IMR-90 (cell line): ENCODE results near the gene UBE2E2. TPM values are rescaled to one million over a fixed set of nuclear protein-coding genes. Genes with fewer than 3 reads are reported as not detected.

Experiments
- ATAC-seq: fragments of 200-7000 bp; cut with Tn5 transposase; 2 replicates; pipeline ENCODE4 v1.9.1; 2020; ENCODE audit warnings: low read depth, mild to moderate bottlenecking, moderate library complexity
- BruUV-seq: library from RNA; stranded (reverse); fragments of 400-500 nt; replicated peaks from 2 replicates; lab custom pipeline; 2021; lab: Mats Ljungman, UMichigan
- CTCF ChIA-PET: fragments of 300-600 bp; formaldehyde crosslinking; extraction: SDS; loops from one replicate; lab custom pipeline; 2021; ENCODE audit warnings: antibody characterized with exemption; lab: Yijun Ruan, JAX
- POLR2A ChIA-PET: fragments of 300-600 bp; sonication (Branson Sonifier 250); formaldehyde crosslinking; loops from one replicate; lab custom pipeline; 2022; ENCODE audit warnings: antibody characterized with exemption; ENCODE audit not compliant: unreplicated experiment; lab: Charles Lee
- DNase-seq: peaks from one replicate; pipeline ENCODE4 v3.0.0; 2013
- H2AFZ ChIP-seq: replicated peaks from 2 replicates; pipeline ENCODE3; 2013; ENCODE audit warnings: low read length, mild to moderate bottlenecking; ENCODE audit not compliant: poor library complexity
- H2AK5ac ChIP-seq: 2 replicates; pipeline ENCODE4 v1.6.1; 2013; ENCODE audit warnings: low read depth, low read length, inconsistent platforms
- H2AK9ac ChIP-seq: replicated peaks from 2 replicates; pipeline ENCODE3; 2013; ENCODE audit warnings: mild to moderate bottlenecking, low read depth, low read length, moderate library complexity; ENCODE audit not compliant: poor library complexity
- H2BK120ac ChIP-seq: 2 replicates; pipeline ENCODE4 v1.6.1; 2013; ENCODE audit warnings: low read depth, low read length, inconsistent platforms
- H2BK15ac ChIP-seq: 3 replicates; pipeline ENCODE4 v1.6.1; 2013; ENCODE audit warnings: low read depth, low read length, inconsistent platforms
- H2BK20ac ChIP-seq: 2 replicates; pipeline ENCODE4 v1.6.1; 2013; ENCODE audit warnings: low read depth, mild to moderate bottlenecking, inconsistent platforms, low read length, moderate library complexity
- H2BK5ac ChIP-seq: 2 replicates; pipeline ENCODE4 v1.6.1; 2013; ENCODE audit warnings: mild to moderate bottlenecking, low read depth, low read length, inconsistent platforms; ENCODE audit not compliant: poor library complexity, severe bottlenecking
- H3K14ac ChIP-seq: replicated peaks from 2 replicates; pipeline ENCODE4 v1.6.1; 2013; ENCODE audit warnings: low read depth, low read length, inconsistent platforms
- H3K18ac ChIP-seq: 2 replicates; pipeline ENCODE4 v1.6.1; 2013; ENCODE audit warnings: low read depth, low read length, control low read depth
- H3K23ac ChIP-seq: 2 replicates; pipeline ENCODE4 v1.6.1; 2013; ENCODE audit warnings: low read depth, low read length, inconsistent platforms
- H3K27ac ChIP-seq: 2 replicates; pipeline ENCODE4 v1.5.1; 2013; ENCODE audit warnings: mild to moderate bottlenecking, control low read depth, low read length; ENCODE audit not compliant: insufficient read depth
- H3K27me3 ChIP-seq: 2 replicates; pipeline ENCODE4 v1.6.1; 2013; ENCODE audit warnings: low read length; ENCODE audit not compliant: control insufficient read depth, insufficient read depth
- H3K36me3 ChIP-seq: 2 replicates; pipeline ENCODE4 v1.6.1; 2013; ENCODE audit warnings: low read length, mixed read lengths; ENCODE audit not compliant: control insufficient read depth, insufficient read depth
- H3K4ac ChIP-seq: 2 replicates; pipeline ENCODE4 v1.6.1; 2013; ENCODE audit warnings: low read depth, low read length, inconsistent platforms
- H3K4me1 ChIP-seq: 2 replicates; pipeline ENCODE4 v1.6.1; 2013; ENCODE audit warnings: low read length, mixed read lengths; ENCODE audit not compliant: control insufficient read depth, insufficient read depth
- H3K4me2 ChIP-seq: 2 replicates; pipeline ENCODE4 v1.6.1; 2013; ENCODE audit warnings: low read depth, mild to moderate bottlenecking, control low read depth, low read length, moderate library complexity
- H3K4me3 ChIP-seq: 2 replicates; pipeline ENCODE4 v1.5.1; 2013; ENCODE audit warnings: low read depth, mild to moderate bottlenecking, control low read depth, low read length, moderate library complexity; ENCODE audit not compliant: insufficient read depth
- H3K56ac ChIP-seq: 2 replicates; pipeline ENCODE4 v1.6.1; 2013; ENCODE audit warnings: low read length, inconsistent platforms; ENCODE audit not compliant: insufficient read depth; ENCODE audit errors: extremely low read depth
- H3K79me1 ChIP-seq, 2 experiments: 2 replicates each; pipeline ENCODE4 v1.6.1; 2013; ENCODE audit warnings: low read length in 2 of 2, inconsistent platforms in 1 of 2, low read depth in 1 of 2
- H3K9ac ChIP-seq: 2 replicates; pipeline ENCODE4 v1.6.1; 2013; ENCODE audit warnings: low read depth, low read length, control low read depth
- H3K9me1 ChIP-seq: 2 replicates; pipeline ENCODE4 v1.6.1; 2013; ENCODE audit warnings: low read length, inconsistent platforms; ENCODE audit not compliant: insufficient read depth
- H3K9me3 ChIP-seq: 2 replicates; pipeline ENCODE4 v1.6.1; 2013; ENCODE audit warnings: low read length; ENCODE audit not compliant: control insufficient read depth, insufficient read depth
- H4K20me1 ChIP-seq: 2 replicates; pipeline ENCODE4 v1.6.1; 2013; ENCODE audit warnings: low read length, inconsistent platforms; ENCODE audit not compliant: insufficient read depth
- H4K5ac ChIP-seq: 2 replicates; pipeline ENCODE4 v1.6.1; 2013; ENCODE audit warnings: mild to moderate bottlenecking, low read depth, low read length, control low read depth
- H4K8ac ChIP-seq, 2 experiments: 2 replicates each; pipeline ENCODE4 v1.6.1; 2013; ENCODE audit warnings: low read depth in 2 of 2, low read length in 2 of 2, control low read depth in 1 of 2, inconsistent platforms in 1 of 2
- H4K91ac ChIP-seq: 2 replicates; pipeline ENCODE4 v1.6.1; 2013; ENCODE audit warnings: low read depth, low read length, inconsistent platforms; ENCODE audit not compliant: insufficient read depth
- CEBPB ChIP-seq: IDR thresholded peaks from 2 replicates; pipeline ENCODE4 v1.6.1; 2012; ENCODE audit warnings: low read depth, low read length, improper control_type of control experiment
- CHD1 ChIP-seq: IDR thresholded peaks from 2 replicates; pipeline ENCODE4 v1.6.1; 2012; ENCODE audit warnings: low read depth, low read length, improper control_type of control experiment
- CTCF ChIP-seq: conservative IDR thresholded peaks from 2 replicates; pipeline ENCODE4 v1.5.1; 2012; ENCODE audit warnings: mild to moderate bottlenecking, low read depth, low read length, improper control_type of control experiment
- ELK1 ChIP-seq: fragments of 150-350 bp; IDR thresholded peaks from 2 replicates; pipeline ENCODE4 v1.6.1; 2016; ENCODE audit warnings: low read depth, mild to moderate bottlenecking, low read length, moderate library complexity, borderline replicate concordance
- FOS ChIP-seq: fragments of 150-350 bp; IDR thresholded peaks from 2 replicates; pipeline ENCODE4 v1.6.1; 2016; ENCODE audit warnings: low read depth, low read length
- MAFK ChIP-seq: IDR thresholded peaks from 2 replicates; pipeline ENCODE4 v1.6.1; 2012; ENCODE audit warnings: low read depth, low read length, improper control_type of control experiment
- MXI1 ChIP-seq: IDR thresholded peaks from 2 replicates; pipeline ENCODE4 v1.6.1; 2012; ENCODE audit warnings: low read depth, mild to moderate bottlenecking, low read length, moderate library complexity, borderline replicate concordance
- RFX5 ChIP-seq: IDR thresholded peaks from 2 replicates; pipeline ENCODE4 v1.8.0; 2012; ENCODE audit warnings: low read depth, mild to moderate bottlenecking, low read length, moderate library complexity
- SMC3 ChIP-seq: fragments of 150-350 bp; IDR thresholded peaks from 2 replicates; pipeline ENCODE4 v1.6.1; 2016; ENCODE audit warnings: low read depth, mild to moderate bottlenecking, antibody characterized with exemption, low read length, moderate library complexity
- USF2 ChIP-seq: fragments of 150-350 bp; IDR thresholded peaks from 2 replicates; pipeline ENCODE4 v1.6.1; 2017; ENCODE audit warnings: mild to moderate bottlenecking, antibody characterized with exemption, low read length, low read depth
- WGBS, 2 experiments: methylation state at CpG; one replicate each; pipeline versions ENCODE4 v1.1.5 to v1.1.7; 2013; ENCODE audit warnings: missing lambda C conversion rate in 2 of 2; ENCODE audit not compliant: insufficient read length in 1 of 2; ENCODE audit errors: extremely low coverage in 2 of 2; 5-methylcytosine and 5-hydroxymethylcytosine counted together
- dilution Hi-C: fragments of 300-500 bp; cut with HindIII; formaldehyde crosslinking; loops from one replicate; pipeline ENCODE4 v1.14.3; 2018; ENCODE audit warnings: low sequenced_read_pairs; ENCODE audit not compliant: unreplicated experiment
- in situ Hi-C: fragments of 300-500 bp; cut with MboI; formaldehyde crosslinking; loops from 3 replicates; pipeline ENCODE4 v1.14.3; 2019; ENCODE audit warnings: low sequenced_read_pairs, inconsistent platforms, mixed read lengths
- intact Hi-C: fragments of 100-400 bp; cut with micrococcal nuclease; formaldehyde crosslinking; loops from 2 replicates; pipeline ENCODE4 v1.10.0; 2022
- polyA plus RNA-seq, 3 experiments: library from polyadenylated mRNA; depleted of rRNA; stranded (reverse); fragments of >200 nt; gene quantifications; 2 replicates each; pipeline ENCODE4 v1.2.3, GENCODE V29; 2012; ENCODE audit warnings: low replicate concordance in 1 of 3
- total RNA-seq: library from RNA; depleted of rRNA; stranded (reverse); fragments of >200 nt; gene quantifications from 2 replicates; pipeline ENCODE4 v1.2.3, GENCODE V29; 2012

Gene UBE2E2
- total and polyA plus RNA-seq, 2 of the 4 experiments (the other 2 are of a cell fraction): 18.6 to 32.7 TPM

GRCh38 chr3:23580096-23580713 is 377.1 kb downstream of the UBE2E2 start:
- H3K36me3 ChIP-seq: no peaks in the 10 kb centered on the region
- H3K79me1 ChIP-seq: peaks cover 0 to 3% of the 10 kb centered on the region in 2 experiments; a peak in 1 of 4 replicates
- no peaks in the 10 kb centered on the region for H4K20me1 ChIP-seq
- H3K4ac ChIP-seq: peak overlapping the region; percentile 53; the same call in 1 of the 2 replicates
- no peak overlapping the region for H2AFZ ChIP-seq
- H2BK5ac ChIP-seq: no peak overlapping the region
- dilution Hi-C loops: no loop called here
- CTCF ChIA-PET: no interaction called here
- WGBS, 2 experiments: 60% methylated on average over 1 of the region's 8 CpGs; no CpG with 5 or more reads in 1 of the 2 experiments
- ATAC-seq: peak; percentile 70
- H3K18ac ChIP-seq: no peak overlapping the region
- H3K14ac ChIP-seq: peak overlapping the region; percentile 50; the same call in 1 of the 2 replicates
- H3K9ac ChIP-seq: no peak overlapping the region
- in situ Hi-C loops: no loop called here
- H4K8ac ChIP-seq: no peak overlapping the region
- DNase-seq: peak; percentile 87
- no peak overlapping the region for H2BK120ac ChIP-seq
- no peak overlapping the region for H2AK5ac ChIP-seq
- intact Hi-C loops: no loop called here
- no peak overlapping the region for H2BK15ac ChIP-seq
- H3K27ac ChIP-seq: no peak overlapping the region
- peak overlapping the region; percentile 42; the same call in 1 of the 2 replicates for H3K4me2 ChIP-seq
- TF ChIP-seq MAFK (no peak), CTCF (no peak), MXI1 (no peak), SMC3 (no peak), CEBPB (peak; percentile 91), CHD1 (no peak), FOS (peak; percentile 65; the same call in 1 of the 2 replicates), ELK1 (no peak), USF2 (no peak), RFX5 (no peak)
- H3K9me1 ChIP-seq: no peaks in the 10 kb centered on the region
- H2BK20ac ChIP-seq: no peak overlapping the region
- no peak overlapping the region for H4K5ac ChIP-seq
- H3K56ac ChIP-seq: no peak overlapping the region
- POLR2A ChIA-PET: no interaction called here
- H3K23ac ChIP-seq: no peak overlapping the region
- peaks cover 2% of the 10 kb centered on the region; the same call in 1 of the 2 replicates for H3K4me1 ChIP-seq
- H2AK9ac ChIP-seq: no peak overlapping the region
- no peaks in the 10 kb centered on the region for H3K9me3 ChIP-seq
- no peak overlapping the region for H3K4me3 ChIP-seq
- H3K27me3 ChIP-seq: no peaks in the 10 kb centered on the region
- H4K91ac ChIP-seq: no peak overlapping the region
- BruUV-seq: no TSS peak
